ENCODE data around the gene ZC2HC1B. TPM values are rescaled to one million over a fixed set of nuclear protein-coding genes. Genes with fewer than 3 reads are reported as not detected.

ZC2HC1B gene
- total and polyA plus RNA-seq, 2 of the 8 experiments (the other 6 are each of a cell fraction or from before 2014, with no cell fraction given), result not detected

DNA sequence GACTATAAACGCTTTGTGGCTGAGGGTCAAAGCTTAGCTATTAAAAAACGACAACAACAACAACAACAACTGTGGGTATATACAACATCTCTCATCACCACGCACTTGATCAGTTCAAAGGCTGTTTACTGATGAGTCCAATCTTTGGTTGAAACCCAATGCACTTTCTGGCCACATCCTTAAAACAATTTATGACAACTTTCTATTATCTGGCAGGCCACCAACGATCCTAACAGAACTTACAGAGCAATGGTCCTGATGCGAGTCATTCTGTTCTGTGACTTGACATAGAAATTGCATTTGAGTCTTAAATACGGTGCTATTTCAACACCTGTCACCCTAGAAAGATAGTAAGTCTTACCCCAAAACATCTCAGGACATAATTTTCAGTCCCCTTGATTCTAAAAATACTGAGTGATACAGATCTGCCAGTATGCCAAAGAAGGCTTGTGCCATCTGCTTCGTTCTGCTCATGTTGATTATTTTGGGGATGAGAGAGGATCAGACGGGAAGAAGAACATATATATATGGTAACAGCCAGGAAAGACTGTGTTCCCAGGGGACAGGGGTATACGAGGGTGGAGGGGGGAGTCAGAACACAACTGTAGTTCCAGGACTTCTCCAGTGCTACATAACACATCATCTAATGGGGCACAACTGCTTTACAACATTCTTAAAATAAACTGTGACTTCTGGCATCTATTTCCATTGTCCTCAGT, 87.9 kb downstream of the ZC2HC1B start:
- DNase-seq (ENCODE audit: low read depth in 1 of 2, low spot score in 2 of 2) (no peak), FAIRE-seq (no peak)
- Histone ChIP-seq H3K9me3 (ENCODE audit: insufficient read depth in 2 of 2, low read depth in 1 of 2, low read length in 1 of 2) (peaks cover 3 to 4% of the 10 kb centered on the region in 2 experiments), H3K4me3 (ENCODE audit: extremely low read depth in 1 of 4, insufficient read depth in 2 of 4, low read depth in 3 of 4, low read length in 4 of 4) (no peak overlapping the region), H2BK120ac (replicated peaks; ENCODE audit: low read depth, low read length) (no peak overlapping the region), H2AK5ac (ENCODE audit: low read depth, low read length) (no peak overlapping the region), H3K79me1 (ENCODE audit: low read depth, low read length) (no peaks in the 10 kb centered on the region), H3K23ac (ENCODE audit: insufficient read length) (no peak overlapping the region), H2AFZ (ENCODE audit: low read length) (no peak overlapping the region), H3K4ac (replicated peaks; ENCODE audit: insufficient read length, low read depth, low read length) (no peak overlapping the region), H4K5ac (ENCODE audit: insufficient read length, low read depth, low read length) (no peak overlapping the region), H3K36me3 (ENCODE audit: control insufficient read depth in 2 of 4, insufficient read depth in 4 of 4, low read length in 3 of 4) (no peaks in the 10 kb centered on the region), H3K27me3 (replicated peaks in 1 of 4; ENCODE audit: control insufficient read depth in 3 of 4, extremely low read depth in 1 of 4, insufficient read depth in 3 of 4, low read length in 3 of 4) (peaks cover 9 to 24% (median 23%) of the 10 kb centered on the region in 4 experiments), H3K79me2 (ENCODE audit: control insufficient read depth in 1 of 2, insufficient read depth in 2 of 2, low read length in 2 of 2) (no peaks in the 10 kb centered on the region), H3K14ac (ENCODE audit: insufficient read length) (no peak overlapping the region), H2BK12ac (ENCODE audit: low read depth, low read length) (no peak overlapping the region), H4K91ac (replicated peaks; ENCODE audit: insufficient read length, low read length) (no peak overlapping the region), H3K4me2 (ENCODE audit: insufficient read depth in 1 of 2, low read depth in 2 of 2, low read length in 2 of 2) (no peak overlapping the region), H2BK5ac (ENCODE audit: low read depth, low read length) (no peak overlapping the region), H3K18ac (ENCODE audit: extremely low read depth, low read length) (no peak overlapping the region), H3K4me1 (replicated peaks in 1 of 4; ENCODE audit: control insufficient read depth in 3 of 4, insufficient read depth in 4 of 4, low read length in 3 of 4) (peaks cover 0 to 4% (median 1%) of the 10 kb centered on the region in 4 experiments; a peak in 4 of 7 replicates), H2BK20ac (ENCODE audit: low read length) (no peak overlapping the region), H4K20me1 (replicated peaks in 1 of 2; ENCODE audit: control insufficient read depth in 1 of 2, insufficient read depth in 2 of 2, low read length in 2 of 2) (no peaks in the 10 kb centered on the region), H3K56ac (replicated peaks; ENCODE audit: insufficient read length, low read depth, low read length) (no peak overlapping the region), H4K8ac (ENCODE audit: extremely low read depth, insufficient read depth, low read length) (no peak overlapping the region), H3K9ac (replicated peaks in 1 of 4; ENCODE audit: extremely low read depth in 1 of 4, low read depth in 3 of 4, low read length in 3 of 4) (no peak overlapping the region), H2BK15ac (ENCODE audit: low read length) (no peak overlapping the region), H3K23me2 (ENCODE audit: low read depth, low read length) (no peaks in the 10 kb centered on the region), H3K27ac (ENCODE audit: low read depth, low read length) (no peak overlapping the region)
- CTCF ChIA-PET (ENCODE audit: partially characterized antibody), result interaction anchor here (1.4 to 18.3 kb wide), 5 partner anchors 9 to 61 kb away, joined by 3 to 591 read pairs (median 32); no protein-coding TSS in a partner anchor
- 85% methylated on average over 9 of the region's 9 CpGs; no CpG with 5 or more reads in 1 of the 2 experiments for WGBS, 2 experiments (ENCODE audit: extremely low coverage in 1 of 2, insufficient coverage in 1 of 2, insufficient read length in 1 of 2, insufficient replicate concordance in 2 of 2, low coverage in 1 of 2, low lambda C conversion rate in 2 of 2, missing lambda C conversion rate in 1 of 2)
- POLR2A ChIA-PET (ENCODE audit: partially characterized antibody), result interaction anchor here (1.1 kb wide), 1 partner anchor 7 kb away, joined by 4 read pairs; no protein-coding TSS in a partner anchor
- TF ChIP-seq KDM1A (IDR thresholded peaks at IDR 0.05; ENCODE audit: borderline replicate concordance, low read length), result no peak
- no peak for TF ChIP-seq RXRA (IDR thresholded peaks at IDR 0.05; ENCODE audit: insufficient read depth, low read depth, low read length)
- TF ChIP-seq TCF12 (IDR thresholded peaks at IDR 0.05; ENCODE audit: low read depth, low read length), result no peak
- TF ChIP-seq BRCA1 (IDR thresholded peaks at IDR 0.05; ENCODE audit: low read depth, low read length), result no peak
- TF ChIP-seq CBX5 (IDR thresholded peaks at IDR 0.05; ENCODE audit: low read depth, low read length), result no peak
- TF ChIP-seq MAFK (IDR thresholded peaks at IDR 0.05; ENCODE audit: low read depth, low read length), result no peak
- TF ChIP-seq TEAD4 (IDR thresholded peaks at IDR 0.05; ENCODE audit: low read depth, low read length), result no peak
- TF ChIP-seq SUZ12 (IDR thresholded peaks at IDR 0.05; ENCODE audit: low read length), result no peak
- no peak for TF ChIP-seq SIN3A (conservative IDR thresholded peaks at IDR 0.05 in 1 of 2, IDR thresholded peaks at IDR 0.05 in 1 of 2; ENCODE audit: low read depth in 1 of 2, low read length in 2 of 2)
- TF ChIP-seq, protein P1, sequence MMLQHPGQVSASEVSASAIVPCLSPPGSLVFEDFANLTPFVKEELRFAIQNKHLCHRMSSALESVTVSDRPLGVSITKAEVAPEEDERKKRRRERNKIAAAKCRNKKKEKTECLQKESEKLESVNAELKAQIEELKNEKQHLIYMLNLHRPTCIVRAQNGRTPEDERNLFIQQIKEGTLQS (IDR thresholded peaks at IDR 0.05; ENCODE audit: insufficient read depth, low read depth, low read length), result no peak
- TF ChIP-seq ZNF274 (IDR thresholded peaks at IDR 0.05; ENCODE audit: borderline replicate concordance, extremely low read depth, low read length), result no peak
- TF ChIP-seq FOSL1 (IDR thresholded peaks at IDR 0.05; ENCODE audit: insufficient read depth, low read depth, low read length), result no peak
